SK-N-SH treated with all-trans-retinoic acid at 6 μM for 48 hours (cell line): ENCODE data around the gene DRAXIN.

ENCODE experiments used
- ARNTL ChIP-seq: fragments of 450-650 bp; formaldehyde crosslinking; IDR thresholded peaks from 2 replicates; pipeline ENCODE4 v1.5.0; 2020; ENCODE audit warnings: low read depth, mild to moderate bottlenecking, moderate library complexity, borderline replicate concordance
- CSRNP3 ChIP-seq: fragments of 250-450 bp; sonication (Bioruptor Pico); IDR thresholded peaks from 2 replicates; pipeline ENCODE4 v1.5.1; 2021; ENCODE audit warnings: mild to moderate bottlenecking, moderate library complexity
- TOX ChIP-seq: fragments of 250-450 bp; sonication (Bioruptor Pico); IDR thresholded peaks from 2 replicates; pipeline ENCODE4 v1.8.0; 2021; ENCODE audit warnings: mild to moderate bottlenecking, moderate library complexity, borderline replicate concordance
- ZNF70 ChIP-seq: fragments of 450-650 bp; formaldehyde crosslinking; IDR thresholded peaks from 2 replicates; pipeline ENCODE4 v1.5.0; 2020; ENCODE audit warnings: mild to moderate bottlenecking, moderate library complexity

GRCh38 chr1:11725616-11726015, 34.1 kb downstream of the DRAXIN start:
- no peak for TF ChIP-seq ZNF70 (CRISPR knock-in tag)
- no peak for TF ChIP-seq ARNTL (CRISPR knock-in tag)
- no peak for TF ChIP-seq TOX
- TF ChIP-seq CSRNP3, result no peak
